Astrocyte (in vitro differentiated cells and primary cell): ENCODE data around the gene ZBTB37. TPM values are rescaled to one million over a fixed set of nuclear protein-coding genes. Genes with fewer than 3 reads are reported as not detected.

Experiments used
- total RNA-seq: library from RNA; stranded (reverse); gene quantifications from 2 replicates; pipeline ENCODE4 v1.2.1, GENCODE V29; 2021

ZBTB37 gene
- total RNA-seq, 1 donor from 2014 or later: 10.7 TPM

Other genes with a start within 250 kb of the ZBTB37 start
- not detected in 2 replicates for gene TEX50, start 233.0 kb upstream of the ZBTB37 start, total RNA-seq
- gene ANKRD45, start 198.5 kb upstream of the ZBTB37 start, total RNA-seq: 1.4 and 1.8 TPM in 2 replicates
- gene KLHL20, start 153.4 kb upstream of the ZBTB37 start, total RNA-seq: 25.3 and 25.4 TPM in 2 replicates
- gene DARS2, start 43.7 kb upstream of the ZBTB37 start, total RNA-seq: 17.4 and 17.9 TPM in 2 replicates
- gene CENPL, start 43.5 kb upstream of the ZBTB37 start, total RNA-seq: 7.6 and 7.9 TPM in 2 replicates
- 435 and 473 TPM in 2 replicates for gene GAS5, start 391 bp upstream of the ZBTB37 start, total RNA-seq
- gene SERPINC1, start 48.9 kb downstream of the ZBTB37 start, total RNA-seq: not detected in 2 replicates
- 31.2 and 38.1 TPM in 2 replicates for gene RC3H1, start 154.0 kb downstream of the ZBTB37 start, total RNA-seq